Measurements from ENCODE around the gene GAGE13.
A peak's percentile ranks its signal among the peaks of the same experiment; 100 is the strongest.
"Not testable (repeated sequence)": the region's sequence is repeated elsewhere in the genome, so short reads cannot be mapped to it uniquely, and the experiment has no call there.

Gene GAGE13, protein sequence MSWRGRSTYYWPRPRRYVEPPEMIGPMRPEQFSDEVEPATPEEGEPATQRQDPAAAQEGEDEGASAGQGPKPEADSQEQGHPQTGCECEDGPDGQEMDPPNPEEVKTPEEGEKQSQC

DNA sequence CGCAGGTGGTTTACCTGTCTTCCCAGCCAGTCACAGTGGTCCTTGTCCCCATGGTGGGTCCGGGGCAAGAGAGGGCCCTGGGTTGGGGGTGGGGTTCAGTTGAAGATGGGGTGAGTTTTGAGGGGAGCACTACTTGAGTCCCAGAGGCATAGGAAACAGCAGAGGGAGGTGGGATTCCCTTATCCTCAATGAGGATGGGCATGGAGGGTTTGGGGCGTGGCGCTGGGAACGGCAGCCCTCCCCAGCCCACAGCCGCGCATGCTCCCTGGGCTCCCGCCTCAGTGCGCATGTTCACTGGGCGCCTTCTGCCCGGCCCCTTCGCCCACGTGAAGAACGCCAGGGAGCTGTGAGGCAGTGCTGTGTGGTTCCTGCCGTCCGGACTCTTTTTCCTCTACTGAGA lies at the start of gene GAGE13:
Gene GAGE13 (plus strand): TSS at position 301 of the 400 bp plus-strand sequence. CDS start 1,156 bp downstream, outside the sequence.
- H3K9me3 ChIP-seq (ENCODE audit: control insufficient read depth, insufficient read depth, low read length); H3K4me1 ChIP-seq (ENCODE audit: control insufficient read depth, insufficient read depth, low read length); H3K27me3 ChIP-seq (ENCODE audit: control insufficient read depth, insufficient read depth, low read length); H3K36me3 ChIP-seq (ENCODE audit: control insufficient read depth, insufficient read depth, low read length); H3K27ac ChIP-seq (ENCODE audit: low read length); DNase-seq (ENCODE audit: low read depth, low spot score); H3K4me3 ChIP-seq (ENCODE audit: low read length): not testable (repeated sequence)
- no CpG with 5 or more reads among the region's 16 CpGs for WGBS (ENCODE audit: insufficient coverage, insufficient read length)

DNA sequence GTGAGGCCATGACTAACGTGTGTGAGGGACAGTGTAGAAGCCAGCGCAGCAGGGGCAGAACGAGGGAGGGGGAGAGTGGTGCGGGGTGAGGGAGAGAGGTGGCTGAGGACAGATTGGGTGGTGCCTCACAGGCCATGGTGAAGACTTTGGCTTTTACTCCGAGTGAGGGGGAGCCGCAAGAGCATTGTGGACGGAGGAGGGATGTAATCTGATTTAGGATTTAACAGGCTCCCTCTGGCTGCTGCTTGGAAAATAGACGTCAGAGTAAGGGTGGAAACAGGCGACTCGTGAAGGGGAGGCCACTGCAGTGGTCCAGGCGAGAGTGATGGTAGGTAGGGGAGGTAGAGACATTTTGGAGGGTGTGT lies 48.8 kb upstream of the GAGE13 start:
- no peak overlapping the region for H3K27ac ChIP-seq (ENCODE audit: low read length)
- WGBS (ENCODE audit: insufficient coverage, insufficient read length) = no CpG with 5 or more reads among the region's 11 CpGs
- peaks cover 2% of the 10 kb centered on the region; the same call in 1 of the 2 replicates for H3K4me1 ChIP-seq (ENCODE audit: control insufficient read depth, insufficient read depth, low read length)
- H3K9me3 ChIP-seq (ENCODE audit: control insufficient read depth, insufficient read depth, low read length) = no peaks in the 10 kb centered on the region
- H3K36me3 ChIP-seq (ENCODE audit: control insufficient read depth, insufficient read depth, low read length) = no peaks in the 10 kb centered on the region
- H3K27me3 ChIP-seq (ENCODE audit: control insufficient read depth, insufficient read depth, low read length) = no peaks in the 10 kb centered on the region
- DNase-seq (ENCODE audit: low read depth, low spot score) = no peak
- no peak overlapping the region for H3K4me3 ChIP-seq (ENCODE audit: low read length)

DNA sequence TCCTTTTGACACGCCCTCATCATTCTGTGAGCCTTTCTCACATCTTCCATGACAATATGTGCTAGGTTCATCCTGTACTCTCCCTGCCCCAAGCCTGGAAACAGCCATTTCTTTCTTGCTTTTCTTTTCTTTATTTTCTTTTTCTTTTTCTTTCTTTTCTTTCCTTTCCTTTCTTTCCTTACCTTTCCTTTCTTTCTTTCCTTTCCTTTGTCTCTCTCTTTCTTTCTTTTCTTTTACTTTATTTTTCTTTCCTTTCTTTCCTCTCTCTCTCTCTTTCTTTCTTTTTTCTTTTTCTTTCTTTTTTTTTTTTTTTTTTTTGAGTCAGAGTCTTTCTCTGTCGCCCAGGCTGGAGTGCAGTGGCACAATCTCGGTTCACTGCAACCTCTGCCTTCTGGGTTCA lies 47.2 kb upstream of the GAGE13 start:
- no CpG with 5 or more reads among the region's 3 CpGs for WGBS (ENCODE audit: insufficient coverage, insufficient read length)
- Histone ChIP-seq H3K4me3 (ENCODE audit: low read length) (no peak overlapping the region), H3K4me1 (ENCODE audit: control insufficient read depth, insufficient read depth, low read length) (peaks cover 2% of the 10 kb centered on the region; the same call in 1 of the 2 replicates), H3K9me3 (ENCODE audit: control insufficient read depth, insufficient read depth, low read length) (no peaks in the 10 kb centered on the region), H3K36me3 (ENCODE audit: control insufficient read depth, insufficient read depth, low read length) (no peaks in the 10 kb centered on the region), H3K27me3 (ENCODE audit: control insufficient read depth, insufficient read depth, low read length) (no peaks in the 10 kb centered on the region), H3K27ac (ENCODE audit: low read length) (no peak overlapping the region)
- no peak for DNase-seq (ENCODE audit: low read depth, low spot score)

DNA sequence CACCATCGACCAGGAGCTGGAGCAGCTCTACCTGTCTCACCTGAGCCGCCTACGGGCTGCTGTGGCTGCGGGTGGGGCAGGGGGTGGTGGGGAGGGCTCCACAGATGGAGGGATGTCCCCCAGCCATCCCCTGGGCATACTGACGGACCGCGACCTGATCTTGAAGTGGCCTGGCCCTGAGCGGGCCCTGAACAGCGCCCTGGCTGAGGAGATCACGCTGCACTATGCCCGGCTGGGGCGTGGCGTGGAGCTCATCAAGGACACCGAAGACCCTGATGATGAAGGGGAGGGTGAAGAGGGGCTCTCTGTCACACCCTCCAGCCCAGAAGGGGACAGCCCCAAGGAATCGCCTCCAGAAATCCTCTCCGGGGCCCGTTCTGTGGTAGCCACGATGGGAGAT lies 45.2 kb upstream of the GAGE13 start:
- Histone ChIP-seq H3K27me3 (ENCODE audit: control insufficient read depth, insufficient read depth, low read length) (no peaks in the 10 kb centered on the region), H3K4me3 (ENCODE audit: low read length) (no peak overlapping the region), H3K4me1 (ENCODE audit: control insufficient read depth, insufficient read depth, low read length) (peaks cover 2% of the 10 kb centered on the region; the same call in 1 of the 2 replicates), H3K9me3 (ENCODE audit: control insufficient read depth, insufficient read depth, low read length) (no peaks in the 10 kb centered on the region), H3K36me3 (ENCODE audit: control insufficient read depth, insufficient read depth, low read length) (no peaks in the 10 kb centered on the region), H3K27ac (ENCODE audit: low read length) (no peak overlapping the region)
- no peak for DNase-seq (ENCODE audit: low read depth, low spot score)
- no CpG with 5 or more reads among the region's 18 CpGs for WGBS (ENCODE audit: insufficient coverage, insufficient read length)

DNA sequence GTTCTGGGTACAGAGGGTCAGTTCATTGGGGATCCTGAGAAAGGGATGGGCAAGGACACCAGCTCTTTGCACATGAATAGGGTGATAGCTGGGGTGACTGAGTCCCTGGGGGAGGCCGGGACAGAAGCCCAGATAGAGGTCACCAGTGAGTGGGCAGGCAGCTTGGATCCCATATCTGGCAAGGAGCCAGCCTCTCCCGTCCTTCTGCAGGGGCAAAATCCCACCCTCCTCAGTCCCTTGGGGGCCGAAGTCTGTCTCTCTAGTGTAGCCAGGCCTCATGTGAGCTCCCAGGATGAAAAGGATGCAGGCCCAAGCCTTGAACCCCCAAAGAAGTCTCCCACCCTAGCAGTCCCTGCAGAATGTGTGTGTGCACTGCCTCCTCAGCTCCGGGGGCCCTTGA lies 44.8 kb upstream of the GAGE13 start:
- no peaks in the 10 kb centered on the region for H3K9me3 ChIP-seq (ENCODE audit: control insufficient read depth, insufficient read depth, low read length)
- no peak overlapping the region for H3K4me3 ChIP-seq (ENCODE audit: low read length)
- H3K4me1 ChIP-seq (ENCODE audit: control insufficient read depth, insufficient read depth, low read length) = peaks cover 2% of the 10 kb centered on the region; the same call in 1 of the 2 replicates
- H3K27me3 ChIP-seq (ENCODE audit: control insufficient read depth, insufficient read depth, low read length) = no peaks in the 10 kb centered on the region
- WGBS (ENCODE audit: insufficient coverage, insufficient read length) = no CpG with 5 or more reads among the region's 4 CpGs
- no peaks in the 10 kb centered on the region for H3K36me3 ChIP-seq (ENCODE audit: control insufficient read depth, insufficient read depth, low read length)
- DNase-seq (ENCODE audit: low read depth, low spot score) = no peak
- H3K27ac ChIP-seq (ENCODE audit: low read length) = no peak overlapping the region

DNA sequence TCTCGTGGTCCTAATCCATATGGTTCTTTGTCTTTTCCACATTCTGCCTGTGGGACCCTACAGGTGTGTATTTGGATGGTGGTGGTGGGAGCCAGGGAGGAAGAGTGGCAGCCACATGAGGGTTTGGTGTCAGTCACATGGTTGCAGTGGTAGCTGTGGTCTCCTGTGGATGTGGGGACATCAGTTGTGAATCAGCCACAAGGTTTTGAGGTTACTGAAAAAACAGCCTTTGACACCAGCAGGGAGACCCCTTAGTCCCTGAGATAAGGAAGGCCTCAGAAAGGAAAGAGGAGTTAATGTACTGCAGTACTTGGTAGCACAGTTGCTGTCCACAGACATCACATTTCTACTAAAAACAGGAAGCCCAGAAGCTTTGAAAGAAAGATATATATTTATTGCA lies 43.7 kb upstream of the GAGE13 start:
- Histone ChIP-seq H3K27ac (ENCODE audit: low read length) (no peak overlapping the region), H3K27me3 (ENCODE audit: control insufficient read depth, insufficient read depth, low read length) (no peaks in the 10 kb centered on the region), H3K4me3 (ENCODE audit: low read length) (no peak overlapping the region), H3K36me3 (ENCODE audit: control insufficient read depth, insufficient read depth, low read length) (no peaks in the 10 kb centered on the region), H3K4me1 (ENCODE audit: control insufficient read depth, insufficient read depth, low read length) (no peaks in the 10 kb centered on the region), H3K9me3 (ENCODE audit: control insufficient read depth, insufficient read depth, low read length) (no peaks in the 10 kb centered on the region)
- no peak for DNase-seq (ENCODE audit: low read depth, low spot score)
- WGBS (ENCODE audit: insufficient coverage, insufficient read length) = no CpG with 5 or more reads among the region's 1 CpG

DNA sequence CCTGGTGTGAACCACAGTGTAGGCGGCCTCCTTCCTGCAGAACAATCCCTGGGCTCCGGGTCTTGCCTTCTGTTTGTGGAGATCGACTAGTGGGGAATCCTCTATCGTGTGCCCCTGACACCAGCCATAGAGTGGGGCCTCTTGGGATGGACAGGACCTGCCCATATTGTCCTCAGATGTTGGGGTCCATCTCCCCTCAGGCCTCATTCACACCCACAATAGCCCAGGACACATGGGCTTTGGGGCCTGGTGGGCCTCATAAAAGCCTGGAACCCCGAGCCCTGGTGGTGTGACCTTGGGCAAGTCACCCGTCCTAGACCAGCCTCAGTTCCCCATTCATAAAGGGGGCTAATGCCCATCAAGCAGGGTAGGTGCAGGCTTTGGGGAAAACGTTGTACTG lies 41.2 kb upstream of the GAGE13 start:
- Histone ChIP-seq H3K4me3 (ENCODE audit: low read length) (no peak overlapping the region), H3K4me1 (ENCODE audit: control insufficient read depth, insufficient read depth, low read length) (no peaks in the 10 kb centered on the region), H3K36me3 (ENCODE audit: control insufficient read depth, insufficient read depth, low read length) (no peaks in the 10 kb centered on the region), H3K27me3 (ENCODE audit: control insufficient read depth, insufficient read depth, low read length) (no peaks in the 10 kb centered on the region), H3K9me3 (ENCODE audit: control insufficient read depth, insufficient read depth, low read length) (no peaks in the 10 kb centered on the region), H3K27ac (ENCODE audit: low read length) (no peak overlapping the region)
- no peak for DNase-seq (ENCODE audit: low read depth, low spot score)
- WGBS (ENCODE audit: insufficient coverage, insufficient read length) = no CpG with 5 or more reads among the region's 7 CpGs

DNA sequence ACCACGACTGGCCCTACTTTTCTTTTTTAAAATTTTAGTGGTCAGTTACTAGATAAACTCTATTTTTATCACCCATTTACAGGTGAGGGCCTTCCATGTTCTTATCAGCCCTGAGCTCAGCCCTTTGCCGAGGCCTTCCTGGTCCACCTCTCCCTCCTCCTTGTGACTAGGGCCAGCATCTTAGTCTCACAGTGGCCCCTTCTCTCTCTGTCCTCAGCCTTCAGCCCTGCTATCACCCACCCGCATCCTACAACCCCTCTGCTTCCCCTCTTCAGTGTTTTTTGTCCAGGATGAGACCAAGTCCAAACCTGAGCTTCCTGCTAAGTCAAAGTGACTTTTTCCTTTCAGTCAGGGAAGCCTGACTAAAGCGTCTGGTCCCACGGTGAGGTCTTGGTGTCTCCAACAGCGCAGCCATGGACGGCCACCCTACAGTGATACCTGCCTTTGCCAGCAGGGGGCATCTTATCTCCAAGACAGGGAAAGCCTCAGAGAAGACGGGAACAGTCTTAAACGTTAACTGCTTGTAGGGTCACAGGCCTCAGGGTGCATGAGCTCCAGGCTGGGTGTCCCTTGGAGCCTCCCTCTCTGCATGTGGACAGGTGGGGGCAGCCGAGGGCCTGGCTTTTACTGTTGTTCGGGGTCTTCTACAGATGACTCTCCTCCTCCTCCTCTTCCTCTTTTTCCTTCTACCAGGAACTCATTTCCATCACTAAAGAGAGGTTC lies 39.6 kb upstream of the GAGE13 start:
- WGBS (ENCODE audit: insufficient coverage, insufficient read length) = no CpG with 5 or more reads among the region's 11 CpGs
- no peaks in the 10 kb centered on the region for H3K36me3 ChIP-seq (ENCODE audit: control insufficient read depth, insufficient read depth, low read length)
- H3K27me3 ChIP-seq (ENCODE audit: control insufficient read depth, insufficient read depth, low read length) = no peaks in the 10 kb centered on the region
- H3K9me3 ChIP-seq (ENCODE audit: control insufficient read depth, insufficient read depth, low read length) = no peaks in the 10 kb centered on the region
- no peaks in the 10 kb centered on the region for H3K4me1 ChIP-seq (ENCODE audit: control insufficient read depth, insufficient read depth, low read length)
- H3K4me3 ChIP-seq (ENCODE audit: low read length) = no peak overlapping the region
- H3K27ac ChIP-seq (ENCODE audit: low read length) = no peak overlapping the region
- peak; percentile 33 for DNase-seq (ENCODE audit: low read depth, low spot score)

DNA sequence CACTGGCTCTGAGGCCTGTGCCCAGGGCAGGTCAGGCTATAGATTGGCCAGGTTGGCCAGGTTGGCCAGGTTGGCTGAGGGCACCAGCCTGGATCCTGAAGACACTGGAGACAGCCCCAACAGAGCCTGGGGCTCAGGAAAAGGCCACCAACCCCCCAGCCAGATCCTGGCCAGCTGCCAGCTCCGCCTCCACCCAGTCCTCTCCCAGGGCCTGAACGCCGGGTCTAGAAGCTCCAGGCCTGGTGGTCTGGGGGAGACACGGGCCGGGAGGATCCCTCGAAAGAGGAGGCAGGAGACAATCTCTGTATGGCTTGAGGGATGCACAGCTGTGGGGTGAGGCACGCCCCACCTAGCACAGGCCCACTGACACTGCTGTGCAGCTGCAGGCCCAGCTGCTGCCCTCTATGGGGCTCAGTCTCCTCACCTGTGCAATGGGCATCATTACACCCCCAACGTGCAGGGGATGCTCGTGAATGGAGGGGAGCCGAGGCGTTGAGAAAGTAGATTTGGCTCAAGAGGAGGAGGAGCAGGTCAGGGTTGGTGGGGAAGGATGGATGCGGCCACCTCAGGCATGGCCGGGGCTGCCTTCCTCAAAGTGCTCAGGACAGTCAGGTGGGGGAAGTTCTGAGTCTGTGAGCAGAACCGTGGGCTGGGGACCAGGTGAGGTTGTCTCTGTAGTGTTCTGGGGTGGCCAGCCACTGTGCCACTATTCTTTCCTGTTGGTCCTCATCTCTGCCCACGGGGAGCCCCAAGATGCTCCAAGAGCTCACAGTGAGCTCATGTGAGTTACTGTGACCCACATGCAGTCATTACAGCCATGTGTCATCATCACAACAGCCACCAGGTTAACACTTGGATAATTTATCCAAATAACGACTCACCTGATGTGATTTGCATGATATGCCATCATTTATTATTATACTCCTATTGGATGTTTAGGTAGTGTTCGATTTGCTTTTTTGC lies 38.7 kb upstream of the GAGE13 start:
- Histone ChIP-seq H3K27me3 (ENCODE audit: control insufficient read depth, insufficient read depth, low read length) (no peaks in the 10 kb centered on the region), H3K9me3 (ENCODE audit: control insufficient read depth, insufficient read depth, low read length) (no peaks in the 10 kb centered on the region), H3K36me3 (ENCODE audit: control insufficient read depth, insufficient read depth, low read length) (no peaks in the 10 kb centered on the region), H3K27ac (ENCODE audit: low read length) (no peak overlapping the region), H3K4me1 (ENCODE audit: control insufficient read depth, insufficient read depth, low read length) (no peaks in the 10 kb centered on the region), H3K4me3 (ENCODE audit: low read length) (no peak overlapping the region)
- no peak for DNase-seq (ENCODE audit: low read depth, low spot score)
- WGBS (ENCODE audit: insufficient coverage, insufficient read length) = no CpG with 5 or more reads among the region's 17 CpGs

DNA sequence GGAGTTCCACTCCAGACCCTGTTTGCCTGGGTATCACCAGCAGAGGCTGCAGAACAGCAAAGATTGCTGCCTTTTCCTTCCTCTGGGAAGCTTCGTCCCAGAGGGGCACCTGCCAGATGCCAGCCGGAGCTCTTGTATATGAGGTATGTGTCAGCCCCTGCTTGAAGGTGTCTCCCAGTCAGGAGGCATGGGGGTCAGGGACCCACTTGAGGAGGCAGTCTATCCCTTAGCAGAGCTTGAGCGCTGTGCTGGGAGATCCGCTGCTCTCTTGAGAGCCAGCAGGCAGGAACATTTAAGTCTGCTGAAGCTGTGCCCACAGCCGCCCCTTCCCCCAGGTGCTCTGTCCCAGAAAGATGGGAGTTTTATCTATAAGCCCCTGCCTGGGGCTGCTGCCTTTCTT lies 32.1 kb upstream of the GAGE13 start:
- not testable (repeated sequence) for H3K4me3 ChIP-seq (ENCODE audit: low read length); H3K27me3 ChIP-seq (ENCODE audit: control insufficient read depth, insufficient read depth, low read length); H3K36me3 ChIP-seq (ENCODE audit: control insufficient read depth, insufficient read depth, low read length); H3K4me1 ChIP-seq (ENCODE audit: control insufficient read depth, insufficient read depth, low read length); DNase-seq (ENCODE audit: low read depth, low spot score); H3K27ac ChIP-seq (ENCODE audit: low read length); H3K9me3 ChIP-seq (ENCODE audit: control insufficient read depth, insufficient read depth, low read length)
- no CpG with 5 or more reads among the region's 5 CpGs for WGBS (ENCODE audit: insufficient coverage, insufficient read length)

Data from iPS DF 6.9 (cell line).